Stimulated activated CD4-positive, alpha-beta T cell treated with anti-CD3 and anti-CD28 coated beads, Interleukin-1b, Interleukin-23, amount 100 ng/mL, for 48 hours (primary cell): ENCODE results near the gene GATA6.

ENCODE experiments used
- DNase-seq: peaks from one replicate; pipeline ENCODE4 v3.0.0-alpha.2; 2020

Gene GATA6

DNA sequence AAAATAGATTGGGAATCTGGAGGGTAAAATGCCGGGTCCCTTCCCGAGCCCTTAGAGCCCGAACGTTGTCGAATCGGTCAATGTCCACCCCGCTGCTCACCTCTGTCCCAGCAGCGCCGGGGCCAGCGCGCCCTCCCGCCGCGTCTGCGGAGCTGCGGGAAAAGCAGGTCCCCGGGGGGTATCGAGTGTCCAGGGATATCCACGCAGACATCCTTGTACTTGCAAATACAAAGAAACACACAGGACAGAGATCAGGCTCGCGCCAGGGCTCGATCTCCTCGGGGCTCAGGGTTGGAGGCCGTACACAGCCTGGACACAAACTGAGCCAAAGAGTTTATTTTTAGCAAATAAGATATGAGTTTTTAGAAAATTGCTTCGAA lies 2.3 kb upstream of the GATA6 start:
- DNase-seq, result no peak

DNA sequence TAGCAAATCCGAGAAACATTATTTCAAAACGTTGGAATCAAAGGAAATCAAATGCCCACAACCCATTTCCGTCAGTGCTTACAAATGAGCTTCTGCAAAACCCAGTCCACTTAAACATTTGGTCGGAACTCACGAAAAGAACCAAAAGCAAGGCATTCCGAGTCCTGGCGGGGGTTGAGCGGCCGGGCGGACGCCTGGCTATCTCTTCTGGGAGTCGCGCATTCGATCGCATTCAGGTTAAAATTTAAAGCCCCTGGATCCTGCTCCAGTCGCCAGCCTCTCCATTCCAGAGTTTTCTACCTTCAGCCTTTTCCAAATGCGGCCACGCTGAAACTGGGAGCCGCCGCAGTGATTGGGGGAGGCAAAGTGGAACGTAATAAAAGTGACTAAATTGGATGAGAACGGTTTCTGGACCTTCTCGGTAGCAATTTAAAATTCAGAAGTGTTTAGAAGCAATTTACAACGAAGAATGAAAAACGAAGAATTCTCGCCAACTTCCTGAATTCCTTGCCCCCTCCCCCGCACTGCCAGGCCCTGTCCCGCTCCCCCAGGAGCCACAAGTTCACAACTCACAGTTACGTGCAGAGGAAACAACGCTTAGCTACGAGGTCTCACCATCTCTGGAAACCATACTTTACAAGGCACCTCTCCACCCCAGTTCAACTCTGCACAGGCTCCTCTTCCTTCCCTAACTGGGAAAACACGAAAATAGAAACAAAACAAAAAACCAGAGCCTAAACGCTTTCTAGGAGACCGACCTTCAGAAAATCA lies 1.7 kb upstream of the GATA6 start:
- no peak for DNase-seq

DNA sequence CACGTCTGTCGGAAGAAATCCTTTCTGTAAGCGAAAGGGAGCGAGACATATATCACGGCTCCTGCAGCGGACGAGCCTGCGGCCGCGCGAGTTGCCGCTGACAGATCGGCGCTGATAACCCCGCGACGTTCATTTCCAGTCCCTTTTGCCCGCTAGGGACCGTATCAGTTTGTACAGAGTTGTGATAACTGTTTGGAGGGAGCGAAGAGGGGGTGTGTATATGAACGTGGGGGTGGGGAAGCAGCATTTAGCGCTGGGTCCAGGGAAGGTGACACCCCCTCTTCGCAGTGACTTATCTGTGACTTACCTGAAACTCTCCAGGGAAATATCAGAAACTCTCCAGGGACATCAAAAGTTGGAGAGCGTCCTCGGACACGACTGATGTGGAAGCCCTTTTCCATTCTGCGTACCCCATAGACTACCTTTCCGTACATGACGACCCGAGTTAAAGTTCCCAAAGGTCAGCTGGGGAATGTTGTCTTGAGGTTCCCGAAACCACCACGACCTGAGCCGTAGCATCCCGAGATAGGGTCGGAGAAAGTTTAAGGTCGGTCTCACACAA lies 948 bp upstream of the GATA6 start:
- no peak for DNase-seq

DNA sequence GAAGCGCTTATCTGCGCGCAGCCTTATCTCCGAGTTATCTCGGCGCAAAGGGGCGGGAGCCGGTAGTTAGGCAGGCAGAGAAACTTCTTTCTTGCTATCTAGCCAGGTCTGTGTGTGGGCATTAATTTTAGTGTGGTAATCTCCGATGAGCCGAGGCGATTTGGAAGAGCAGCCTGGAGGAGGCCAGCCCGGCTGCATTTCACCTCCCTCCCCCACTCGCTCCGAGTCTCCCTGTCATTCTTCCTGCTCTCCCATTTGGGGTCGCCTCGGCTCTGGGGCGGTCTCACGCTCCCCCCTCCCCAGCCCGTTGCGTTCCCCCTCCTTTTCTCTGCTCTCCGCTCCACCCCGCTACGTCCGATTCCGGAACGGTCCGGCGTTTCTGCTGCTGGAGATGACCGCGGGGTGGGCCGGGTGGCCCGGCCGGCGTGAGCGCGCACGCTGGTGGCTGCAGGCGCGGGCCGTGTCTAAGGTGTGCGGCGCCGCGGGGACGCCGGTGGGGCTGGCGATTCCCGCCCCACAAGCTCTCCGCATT lies 566 bp downstream of the GATA6 start:
- DNase-seq, result no peak

- no peak for DNase-seq
Measured at GRCh38 chr18:22170421-22171257, 1.2 kb downstream of the GATA6 start.

DNA sequence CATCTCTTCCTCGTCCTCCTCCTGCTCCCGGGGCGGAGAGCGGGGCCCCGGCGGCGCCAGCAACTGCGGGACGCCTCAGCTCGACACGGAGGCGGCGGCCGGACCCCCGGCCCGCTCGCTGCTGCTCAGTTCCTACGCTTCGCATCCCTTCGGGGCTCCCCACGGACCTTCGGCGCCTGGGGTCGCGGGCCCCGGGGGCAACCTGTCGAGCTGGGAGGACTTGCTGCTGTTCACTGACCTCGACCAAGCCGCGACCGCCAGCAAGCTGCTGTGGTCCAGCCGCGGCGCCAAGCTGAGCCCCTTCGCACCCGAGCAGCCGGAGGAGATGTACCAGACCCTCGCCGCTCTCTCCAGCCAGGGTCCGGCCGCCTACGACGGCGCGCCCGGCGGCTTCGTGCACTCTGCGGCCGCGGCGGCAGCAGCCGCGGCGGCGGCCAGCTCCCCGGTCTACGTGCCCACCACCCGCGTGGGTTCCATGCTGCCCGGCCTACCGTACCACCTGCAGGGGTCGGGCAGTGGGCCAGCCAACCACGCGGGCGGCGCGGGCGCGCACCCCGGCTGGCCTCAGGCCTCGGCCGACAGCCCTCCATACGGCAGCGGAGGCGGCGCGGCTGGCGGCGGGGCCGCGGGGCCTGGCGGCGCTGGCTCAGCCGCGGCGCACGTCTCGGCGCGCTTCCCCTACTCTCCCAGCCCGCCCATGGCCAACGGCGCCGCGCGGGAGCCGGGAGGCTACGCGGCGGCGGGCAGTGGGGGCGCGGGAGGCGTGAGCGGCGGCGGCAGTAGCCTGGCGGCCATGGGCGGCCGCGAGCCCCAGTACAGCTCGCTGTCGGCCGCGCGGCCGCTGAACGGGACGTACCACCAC lies 2.1 kb downstream of the GATA6 start:
- no peak for DNase-seq

DNA sequence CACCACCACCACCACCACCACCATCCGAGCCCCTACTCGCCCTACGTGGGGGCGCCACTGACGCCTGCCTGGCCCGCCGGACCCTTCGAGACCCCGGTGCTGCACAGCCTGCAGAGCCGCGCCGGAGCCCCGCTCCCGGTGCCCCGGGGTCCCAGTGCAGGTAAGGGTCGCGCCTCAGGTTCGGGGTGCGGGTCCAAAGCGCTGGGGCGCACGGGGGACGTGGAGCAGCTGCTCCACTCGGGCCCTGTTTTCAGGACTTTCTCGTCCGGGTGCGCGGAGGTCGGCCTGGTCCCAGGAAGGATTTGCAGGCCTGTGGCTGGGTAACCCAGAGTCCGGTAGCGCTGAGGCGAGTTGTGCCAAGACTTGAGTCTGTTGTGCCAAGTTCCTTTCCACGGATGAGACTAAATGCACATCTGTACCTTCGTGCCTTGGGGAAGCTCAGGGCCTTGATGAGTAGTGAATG lies 2.8 kb downstream of the GATA6 start:
- DNase-seq, result no peak

DNA sequence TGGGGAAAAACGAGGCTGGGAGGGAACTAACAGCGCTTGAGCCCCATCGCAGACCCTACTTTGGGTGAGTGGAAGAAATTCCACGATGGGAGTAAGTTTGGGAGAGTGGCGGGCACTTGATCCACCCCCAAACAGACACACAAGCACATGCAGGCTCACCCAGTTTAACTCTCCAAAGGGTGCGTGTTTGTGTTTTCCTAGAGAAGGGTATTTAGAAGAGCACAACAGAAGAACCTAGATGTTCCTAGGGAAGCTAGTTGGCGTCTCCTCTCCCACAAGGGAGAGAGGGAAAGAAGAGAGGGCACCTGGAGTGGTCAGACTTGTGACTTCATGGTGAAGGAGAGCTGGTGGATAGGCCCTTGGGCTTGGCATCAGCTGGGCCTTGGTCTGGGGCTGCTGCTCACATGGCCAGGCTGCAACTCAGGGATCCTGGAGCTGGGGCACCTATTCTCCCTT lies 3.2 kb downstream of the GATA6 start:
- no peak for DNase-seq

DNA sequence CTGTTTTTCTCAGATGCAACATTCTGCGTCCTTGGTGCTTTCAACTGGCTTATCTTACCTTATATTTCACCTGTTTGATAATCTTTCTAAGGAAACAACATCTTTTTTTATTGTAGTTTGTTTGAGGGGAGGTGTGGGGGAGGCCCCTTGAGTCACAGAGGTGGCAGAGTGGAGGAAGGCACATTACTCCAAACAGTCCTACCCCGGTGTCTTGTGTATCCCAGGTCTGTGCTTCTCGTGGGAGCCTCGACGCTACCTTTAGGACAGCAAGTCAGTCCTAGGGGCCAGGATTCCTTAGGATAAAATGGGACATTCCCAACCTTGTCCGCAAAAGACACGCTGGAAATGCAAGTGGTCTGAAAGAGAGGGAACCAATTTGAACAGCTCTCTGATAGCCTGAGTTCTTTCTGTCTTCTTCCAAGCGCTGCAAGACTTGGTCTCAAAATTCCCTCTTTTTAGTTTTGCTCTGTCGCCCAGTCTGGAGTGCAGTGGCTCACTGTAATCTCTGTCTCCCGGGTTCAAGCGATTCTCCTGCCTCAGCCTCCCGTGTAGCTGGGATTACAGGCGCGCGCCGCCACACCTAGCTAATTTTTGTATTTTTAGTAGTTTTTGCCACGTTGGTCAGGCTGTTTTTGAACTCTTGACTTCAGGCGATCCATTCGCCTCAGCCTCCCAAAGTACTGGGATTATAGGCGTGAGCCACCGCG lies 4.0 kb downstream of the GATA6 start:
- no peak for DNase-seq

DNA sequence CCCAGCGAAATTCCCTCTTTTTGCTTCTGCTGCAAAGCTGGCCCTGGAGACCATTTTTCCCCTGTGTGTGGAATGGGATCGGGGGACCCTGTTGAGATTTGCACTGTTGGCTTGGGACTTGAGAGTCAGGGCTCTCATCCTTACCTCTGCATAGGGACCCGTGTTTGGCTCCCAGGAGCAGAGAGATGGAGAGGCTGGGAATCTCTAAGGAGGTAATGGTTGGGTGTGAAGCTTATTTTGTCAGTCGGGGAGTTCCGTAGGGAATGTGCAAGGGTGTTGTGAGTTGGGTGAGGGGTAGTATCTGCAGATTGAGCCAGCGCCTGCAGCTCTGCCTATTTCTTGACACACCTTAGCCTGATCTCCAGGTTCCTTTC lies 4.5 kb downstream of the GATA6 start:
- DNase-seq, result no peak

DNA sequence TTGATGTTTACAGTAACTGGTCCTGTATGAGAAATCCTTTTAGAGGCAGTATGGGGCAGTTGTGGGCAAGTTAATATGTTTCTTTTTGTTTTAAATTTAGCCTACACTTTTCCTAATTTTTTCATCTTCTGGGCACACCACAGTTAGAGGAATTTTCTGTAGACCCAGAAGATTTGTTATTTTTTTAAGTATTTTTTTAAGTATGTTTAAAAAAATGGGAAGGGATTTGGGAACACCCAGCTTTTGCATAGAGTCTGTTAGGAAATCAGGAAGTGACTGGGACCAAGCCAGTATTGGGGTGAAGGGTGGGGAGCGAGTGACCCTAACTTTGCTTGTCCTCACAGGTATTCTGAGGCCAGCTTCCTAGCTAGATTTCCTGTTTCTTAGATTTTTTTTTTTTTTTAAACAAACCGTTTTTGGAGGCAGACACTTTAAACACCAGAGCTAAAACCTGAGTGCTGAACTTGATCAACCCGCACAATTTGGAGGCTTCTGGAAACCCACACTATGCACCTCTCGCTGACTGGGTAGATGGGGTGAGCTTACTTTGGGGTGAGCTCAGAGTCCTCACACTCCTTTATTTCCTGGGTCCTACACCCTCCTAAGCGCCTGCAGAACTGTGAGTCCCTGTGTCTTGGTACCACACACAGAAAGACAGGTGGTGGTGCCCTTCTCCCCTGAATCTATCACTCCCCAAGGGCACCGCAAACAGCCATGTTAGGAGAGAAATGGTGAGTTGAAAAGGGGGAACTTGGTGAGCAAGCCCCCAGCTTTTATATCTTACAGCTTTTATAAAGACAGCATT lies 5.2 kb downstream of the GATA6 start:
- no peak for DNase-seq

DNA sequence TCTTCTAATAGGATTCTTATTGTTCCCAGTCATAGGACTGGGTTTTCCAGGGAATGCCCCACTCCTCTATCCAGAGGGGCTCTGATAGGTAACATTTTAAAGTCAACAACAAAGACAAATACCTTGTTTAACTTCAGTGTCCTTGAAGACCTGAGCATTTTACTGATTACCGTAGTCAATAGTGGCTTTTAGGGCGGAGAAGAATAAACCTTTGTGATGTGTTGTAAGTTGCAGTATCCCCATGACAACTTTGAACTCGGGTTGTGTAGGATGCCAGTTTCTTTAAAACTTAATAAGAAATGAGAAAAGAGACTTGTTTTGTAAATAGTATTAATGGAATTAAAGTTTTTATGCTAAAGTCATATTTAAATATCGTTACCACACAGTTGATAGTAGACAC lies 6.0 kb downstream of the GATA6 start:
- no peak for DNase-seq

DNA sequence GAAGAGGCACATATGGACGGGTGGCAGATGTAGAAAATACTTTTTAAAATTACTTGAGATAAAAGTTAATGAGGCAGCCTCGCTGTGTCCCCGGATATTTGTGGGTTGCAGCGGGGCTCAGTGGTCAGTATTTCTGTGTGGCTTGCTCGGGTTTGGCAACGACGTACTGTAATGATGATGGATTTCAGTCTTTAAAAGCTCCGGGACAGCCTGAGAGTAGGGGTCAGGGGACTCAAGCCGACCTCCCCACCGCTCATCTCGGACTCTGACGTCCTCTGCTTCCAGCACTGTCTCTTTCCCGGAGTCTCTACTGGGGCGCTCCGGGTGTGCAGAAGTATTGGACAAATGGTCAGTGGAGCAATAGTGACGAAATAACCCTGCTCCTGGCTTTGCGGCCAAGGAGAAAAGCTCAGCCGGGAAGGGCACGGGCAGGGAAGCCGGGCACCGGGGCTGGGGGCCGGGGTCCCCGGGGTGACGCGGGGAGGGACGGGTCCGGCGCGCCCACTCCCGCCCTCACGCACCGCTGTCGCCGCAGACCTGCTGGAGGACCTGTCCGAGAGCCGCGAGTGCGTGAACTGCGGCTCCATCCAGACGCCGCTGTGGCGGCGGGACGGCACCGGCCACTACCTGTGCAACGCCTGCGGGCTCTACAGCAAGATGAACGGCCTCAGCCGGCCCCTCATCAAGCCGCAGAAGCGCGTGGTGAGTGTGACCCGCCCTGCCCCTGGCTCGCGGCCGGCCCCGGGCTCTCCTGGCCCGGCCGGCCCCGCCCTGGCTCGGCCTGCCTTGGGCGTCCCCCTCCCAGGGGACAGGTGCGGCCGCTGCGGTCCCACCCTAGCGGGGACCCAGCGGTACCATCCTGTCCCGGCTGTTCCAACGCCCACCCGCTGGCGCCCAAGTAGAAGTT lies 7.3 kb downstream of the GATA6 start:
- DNase-seq, result no peak

DNA sequence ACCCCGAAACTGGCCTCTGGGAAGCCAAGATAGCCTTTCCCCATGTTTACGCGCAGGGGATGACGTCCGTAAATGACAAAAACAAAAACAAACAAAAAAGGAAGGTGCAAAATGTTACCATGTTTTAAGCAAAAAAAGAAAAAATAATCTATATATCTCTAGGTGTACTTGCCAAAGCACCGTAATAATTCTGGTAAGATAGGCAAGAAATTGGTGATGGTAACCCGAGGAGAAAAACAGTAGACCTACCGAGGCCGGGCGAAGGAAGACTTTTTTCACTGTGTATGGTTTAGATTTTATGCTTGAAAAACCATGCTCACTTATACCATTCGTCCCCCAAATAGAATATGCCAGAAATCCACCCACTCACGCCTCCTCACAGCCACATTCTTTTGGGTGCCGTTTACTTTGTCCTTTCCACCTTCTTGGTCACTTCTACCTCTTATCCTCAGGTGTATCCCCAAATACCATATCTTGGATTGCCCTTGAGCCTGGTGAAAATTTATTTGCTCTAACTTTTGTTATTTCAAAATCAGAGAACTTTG lies 8.0 kb downstream of the GATA6 start:
- no peak for DNase-seq

DNA sequence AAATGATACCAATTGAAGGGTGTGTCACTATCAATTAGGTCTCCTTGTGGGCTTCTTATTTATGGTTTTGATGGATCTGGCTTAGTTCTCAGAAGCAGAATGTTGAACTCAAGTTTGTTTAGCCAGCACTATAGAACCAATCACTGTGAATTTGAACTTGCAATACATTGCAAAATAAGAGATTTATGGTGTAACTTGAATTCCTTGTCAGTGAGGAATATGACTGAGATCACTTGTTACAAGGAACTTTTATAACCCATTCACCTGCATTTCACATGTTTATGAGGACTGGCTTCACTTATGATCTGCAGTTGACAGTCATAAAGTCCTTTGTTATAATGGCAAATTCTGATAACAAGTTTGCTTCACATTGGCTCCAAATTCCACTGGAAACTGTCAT lies 9.8 kb downstream of the GATA6 start:
- DNase-seq, result no peak

GRCh38 chr18:22179631-22180030 lies 10.2 kb downstream of the GATA6 start:
- DNase-seq, result no peak

GRCh38 chr18:22180722-22181121 lies 11.3 kb downstream of the GATA6 start:
- DNase-seq, result no peak

DNA sequence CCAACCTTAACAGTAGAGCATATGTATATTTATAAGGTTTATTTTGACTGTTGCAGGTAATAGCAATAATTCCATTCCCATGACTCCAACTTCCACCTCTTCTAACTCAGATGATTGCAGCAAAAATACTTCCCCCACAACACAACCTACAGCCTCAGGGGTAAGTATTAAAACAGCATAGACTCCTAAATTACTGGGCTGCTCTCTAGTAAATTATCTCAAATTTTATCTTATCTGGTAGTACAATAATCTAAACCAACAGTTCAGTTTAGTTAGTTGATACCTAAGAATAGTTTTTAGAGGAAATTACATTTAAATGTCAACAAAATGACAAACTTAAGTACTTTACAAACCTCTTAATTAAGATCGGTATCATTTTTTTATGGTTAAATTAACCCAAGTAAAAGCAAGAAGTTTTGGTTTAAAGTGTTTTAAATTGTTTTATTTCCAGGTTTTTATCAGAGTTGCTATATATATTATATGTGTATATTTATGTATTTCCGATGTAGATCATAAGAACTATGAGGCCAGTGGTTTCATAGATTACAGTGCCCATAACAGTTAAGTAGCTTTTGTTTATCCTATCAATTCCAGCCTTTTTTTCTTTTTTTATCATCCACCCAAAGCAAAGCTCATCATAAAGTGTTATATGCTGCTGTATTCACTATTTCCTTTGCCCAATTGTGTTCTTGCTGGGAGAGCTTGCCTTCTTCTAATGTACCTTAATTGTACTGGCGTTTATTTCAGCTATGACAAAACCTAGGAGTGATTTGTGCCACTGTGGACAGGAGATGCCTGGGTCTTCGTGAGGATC lies 13.7 kb downstream of the GATA6 start:
- DNase-seq, result no peak

- no peak for DNase-seq
Measured at GRCh38 chr18:22183698-22184170, 14.3 kb downstream of the GATA6 start.
